Ovary (tissue), 3 donors: ENCODE data around the gene RHBDD2.

Experiments
- CTCF ChIP-seq, 3 donors: fragments of 450-650 bp in 2 of 3; fragments of 200-600 bp in 1 of 3; IDR thresholded peaks; one replicate each; pipeline versions ENCODE4 v1.5.1 to v1.8.0; 2016 to 2022; ENCODE audit warnings: antibody characterized with exemption in 3 of 3, mild to moderate bottlenecking in 1 of 3
- EP300 ChIP-seq: sonication (generic); formaldehyde crosslinking; IDR thresholded peaks from one replicate; pipeline ENCODE4 v1.6.1; 2017; ENCODE audit warnings: antibody characterized with exemption
- donor health status: DM: no; HTN: no; CAD: no.

DNA sequence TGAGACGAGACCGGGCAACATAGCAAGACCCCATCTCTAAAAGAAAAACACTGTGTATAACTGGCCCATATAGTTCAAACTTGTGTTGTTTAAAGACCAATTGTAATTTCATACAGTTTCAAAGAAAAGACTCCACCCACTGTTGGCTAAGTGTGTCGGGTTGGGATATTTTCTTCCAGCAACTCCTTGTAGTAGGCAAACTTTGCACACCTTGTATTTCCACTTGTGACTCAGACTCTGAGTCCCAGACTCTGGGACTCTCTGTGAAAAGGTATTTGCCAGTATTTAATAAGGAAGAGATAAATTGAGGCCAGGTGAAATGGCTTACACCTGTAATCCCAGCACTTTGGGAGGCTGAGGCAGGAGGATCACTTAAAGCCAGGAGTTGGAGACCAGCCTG, 29.3 kb upstream of the RHBDD2 start:
- TF ChIP-seq CTCF (IDR thresholded peaks at IDR 0.05) (no peak), EP300 (no peak)
